22Rv1 (cell line): Measurements from ENCODE around the gene GLI1.
"Not testable (repeated sequence)": the region's sequence is repeated elsewhere in the genome, so short reads cannot be mapped to it uniquely, and the experiment has no call there.

Source experiments
- ZFX ChIP-seq: fragments of 450-650 bp; IDR thresholded peaks from 2 replicates; pipeline ENCODE4 v1.6.1; 2017; ENCODE audit warnings: antibody characterized with exemption, borderline replicate concordance
- TF ChIP-seq, protein P1 (sequence below): fragments of 450-650 bp; IDR thresholded peaks from 2 replicates; pipeline ENCODE4 v1.5.1; 2017; ENCODE audit warnings: mild to moderate bottlenecking

DNA sequence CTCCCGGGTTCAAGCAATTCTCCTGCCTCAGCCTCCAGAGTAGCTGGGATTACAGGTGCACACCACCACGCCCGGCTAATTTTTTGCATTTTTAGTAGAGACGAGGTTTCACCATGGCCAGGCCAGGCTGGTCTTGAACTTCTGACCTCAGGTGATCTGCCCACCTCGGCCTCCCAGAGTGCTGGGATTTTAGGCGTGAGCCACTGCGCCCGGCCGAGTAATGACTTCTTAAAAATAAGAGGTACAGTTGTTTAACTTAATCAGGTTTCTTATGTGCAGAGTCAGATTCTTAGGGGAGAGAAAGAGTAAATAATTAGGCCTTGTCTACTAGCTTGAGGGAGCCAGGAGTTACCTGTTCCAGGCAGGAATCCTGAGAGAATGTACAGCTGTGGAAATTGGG is 54.7 kb downstream of the GLI1 start:
- TF ChIP-seq, protein P1, sequence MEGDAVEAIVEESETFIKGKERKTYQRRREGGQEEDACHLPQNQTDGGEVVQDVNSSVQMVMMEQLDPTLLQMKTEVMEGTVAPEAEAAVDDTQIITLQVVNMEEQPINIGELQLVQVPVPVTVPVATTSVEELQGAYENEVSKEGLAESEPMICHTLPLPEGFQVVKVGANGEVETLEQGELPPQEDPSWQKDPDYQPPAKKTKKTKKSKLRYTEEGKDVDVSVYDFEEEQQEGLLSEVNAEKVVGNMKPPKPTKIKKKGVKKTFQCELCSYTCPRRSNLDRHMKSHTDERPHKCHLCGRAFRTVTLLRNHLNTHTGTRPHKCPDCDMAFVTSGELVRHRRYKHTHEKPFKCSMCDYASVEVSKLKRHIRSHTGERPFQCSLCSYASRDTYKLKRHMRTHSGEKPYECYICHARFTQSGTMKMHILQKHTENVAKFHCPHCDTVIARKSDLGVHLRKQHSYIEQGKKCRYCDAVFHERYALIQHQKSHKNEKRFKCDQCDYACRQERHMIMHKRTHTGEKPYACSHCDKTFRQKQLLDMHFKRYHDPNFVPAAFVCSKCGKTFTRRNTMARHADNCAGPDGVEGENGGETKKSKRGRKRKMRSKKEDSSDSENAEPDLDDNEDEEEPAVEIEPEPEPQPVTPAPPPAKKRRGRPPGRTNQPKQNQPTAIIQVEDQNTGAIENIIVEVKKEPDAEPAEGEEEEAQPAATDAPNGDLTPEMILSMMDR, result not testable (repeated sequence)
- not testable (repeated sequence) for TF ChIP-seq ZFX
